Adrenal gland (tissue), 12 donors: Measurements from ENCODE around the gene C2CD2L. TPM values are rescaled to one million over a fixed set of nuclear protein-coding genes. Genes with fewer than 3 reads are reported as not detected.

Experiments
- DNase-seq, 7 donors: peaks; one replicate each; pipeline ENCODE4 v3.0.0-alpha.2; 2019 to 2020
- H3K27ac ChIP-seq, 5 donors: fragments of 200-600 bp; sonication (generic) in 4 of 5; 1 replicate in 3 of 5; 2 replicates in 2 of 5; pipeline versions ENCODE4 v1.5.1 to v1.8.0; 2016 to 2020; ENCODE audit warnings: mild to moderate bottlenecking in 1 of 5
- H3K27me3 ChIP-seq: fragments of 200-600 bp; 2 replicates; pipeline ENCODE4 v1.8.0; 2021
- H3K36me3 ChIP-seq, 2 donors: fragments of 200-600 bp; replicated peaks in 1 of 2; 1 replicate in 1 of 2; 2 replicates in 1 of 2; pipeline versions ENCODE4 v1.5.1 to v1.8.0; 2018 to 2022
- H3K4me1 ChIP-seq, 2 donors: fragments of 200-600 bp; replicated peaks in 1 of 2; 1 replicate in 1 of 2; 2 replicates in 1 of 2; pipeline versions ENCODE4 v1.5.1 to v1.8.0; 2018 to 2021
- H3K4me3 ChIP-seq, 4 donors: fragments of 200-600 bp; sonication (generic) in 3 of 4; one replicate each; pipeline ENCODE4 v1.5.1; 2016 to 2018
- H3K9me3 ChIP-seq, 3 donors: fragments of 200-600 bp; sonication (generic) in 1 of 3; replicated peaks in 1 of 3; 1 replicate in 2 of 3; 2 replicates in 1 of 3; pipeline versions ENCODE4 v1.5.1 to v1.8.0; 2016 to 2021
- POLR2A ChIP-seq, 2 donors: fragments of 450-650 bp; IDR thresholded peaks; one replicate each; pipeline ENCODE4 v1.6.1; 2017; ENCODE audit warnings: antibody characterized with exemption in 2 of 2, mild to moderate bottlenecking in 2 of 2, moderate library complexity in 1 of 2
- WGBS, 4 donors: extraction: QIAGEN DNeasy Blood & Tissue Kit in 2 of 4; methylation state at CpG; one replicate each; pipeline versions ENCODE4 v1.1.5 to v1.1.7; 2013 to 2017; 5-methylcytosine and 5-hydroxymethylcytosine counted together
- intact Hi-C, 2 donors: fragments of 100-400 bp; cut with DNase I; formaldehyde crosslinking; loops; one replicate each; pipeline versions ENCODE4 v1.14.1 to v1.15.0; 2022 to 2023
- polyA plus RNA-seq, 3 donors: library from polyadenylated mRNA; stranded (reverse); fragments of 200-250 nt in 2 of 3; fragments of 350-450 nt in 1 of 3; fragmentation: Illumina TruSeq in 1 of 3; extraction: RNeasy Lipid Tissue Mini Kit (QIAGEN cat#74804) in 1 of 3; gene quantifications; one replicate each; pipeline ENCODE4 v1.2.3, GENCODE V29; 2013 to 2014
- total RNA-seq, 9 donors: library from RNA; depleted of rRNA in 4 of 9; stranded (reverse); fragments of >200 nt in 4 of 9; fragments of 120-200 nt in 1 of 9; fragmentation: NEBNext Ultra II Directional in 1 of 9; extraction: Animal tissue kit (Norgen Biotek cat#: 25700) in 1 of 9; gene quantifications; one replicate each; pipeline versions ENCODE4 v1.1.0 to v1.2.4, GENCODE V29; 2013 to 2023
- TF ChIP-seq, protein P1 (sequence below), 6 experiments: fragments of 450-650 bp in 4 of 6; fragments of 200-600 bp in 2 of 6; sonication (generic) in 1 of 6; IDR thresholded peaks; 1 replicate in 5 of 6; 2 replicates in 1 of 6; pipeline versions ENCODE4 v1.5.1 to v1.8.0; 2016 to 2021; ENCODE audit warnings: antibody characterized with exemption in 6 of 6, mild to moderate bottlenecking in 2 of 6, moderate library complexity in 1 of 6
- donor health status: healthy with polysubstance abuse.
- donor health status: Bipolar disorder and iron deficiency.
- donor health status: DM: yes; HTN: yes; CAD: no.
- donor health status: DM: no; HTN: no; CAD: no.
- donor health status: DM: no; HTN: no; CAD: no.
- donor health status: DM: yes; HTN: yes; CAD: no.

The C2CD2L gene
- total and polyA plus RNA-seq, 12 donors = 4.5 to 15.8 (median 11.1) TPM

DNA sequence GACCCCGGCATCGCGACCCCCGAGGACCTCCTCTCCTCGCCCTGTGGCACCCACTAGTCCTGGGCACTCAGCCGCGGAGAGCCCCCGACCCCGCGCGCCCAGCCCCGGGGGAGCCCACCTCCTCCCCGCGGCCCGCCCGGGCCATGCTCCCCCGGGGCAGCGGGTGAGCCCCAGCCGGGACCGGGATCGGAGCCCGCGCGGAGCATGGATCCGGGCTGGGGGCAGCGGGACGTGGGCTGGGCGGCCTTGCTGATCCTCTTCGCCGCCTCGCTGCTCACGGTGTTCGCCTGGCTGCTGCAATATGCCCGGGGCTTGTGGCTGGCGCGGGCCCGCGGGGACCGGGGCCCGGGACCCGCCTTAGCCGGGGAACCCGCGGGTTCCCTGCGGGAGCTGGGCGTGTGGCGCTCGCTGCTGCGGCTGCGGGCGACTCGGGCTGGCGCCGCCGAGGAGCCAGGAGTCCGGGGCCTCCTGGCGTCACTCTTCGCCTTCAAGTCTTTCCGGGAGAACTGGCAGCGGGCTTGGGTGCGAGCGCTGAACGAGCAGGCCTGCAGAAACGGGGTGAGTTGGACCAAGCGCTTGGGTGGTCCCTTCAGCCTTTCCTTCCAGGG, 498 bp downstream of the C2CD2L start:
- peak in 1 of 7 donors; percentile 19 for DNase-seq
- peak overlapping the region; percentile 21 to 95 (median 68) for H3K4me3 ChIP-seq
- H3K27ac ChIP-seq = peak overlapping the region in 4 of 5 donors; percentile 33 to 71 (median 60)
- H3K9me3 ChIP-seq = no peaks in the 10 kb centered on the region
- TF ChIP-seq, protein P1, sequence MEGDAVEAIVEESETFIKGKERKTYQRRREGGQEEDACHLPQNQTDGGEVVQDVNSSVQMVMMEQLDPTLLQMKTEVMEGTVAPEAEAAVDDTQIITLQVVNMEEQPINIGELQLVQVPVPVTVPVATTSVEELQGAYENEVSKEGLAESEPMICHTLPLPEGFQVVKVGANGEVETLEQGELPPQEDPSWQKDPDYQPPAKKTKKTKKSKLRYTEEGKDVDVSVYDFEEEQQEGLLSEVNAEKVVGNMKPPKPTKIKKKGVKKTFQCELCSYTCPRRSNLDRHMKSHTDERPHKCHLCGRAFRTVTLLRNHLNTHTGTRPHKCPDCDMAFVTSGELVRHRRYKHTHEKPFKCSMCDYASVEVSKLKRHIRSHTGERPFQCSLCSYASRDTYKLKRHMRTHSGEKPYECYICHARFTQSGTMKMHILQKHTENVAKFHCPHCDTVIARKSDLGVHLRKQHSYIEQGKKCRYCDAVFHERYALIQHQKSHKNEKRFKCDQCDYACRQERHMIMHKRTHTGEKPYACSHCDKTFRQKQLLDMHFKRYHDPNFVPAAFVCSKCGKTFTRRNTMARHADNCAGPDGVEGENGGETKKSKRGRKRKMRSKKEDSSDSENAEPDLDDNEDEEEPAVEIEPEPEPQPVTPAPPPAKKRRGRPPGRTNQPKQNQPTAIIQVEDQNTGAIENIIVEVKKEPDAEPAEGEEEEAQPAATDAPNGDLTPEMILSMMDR (IDR thresholded peaks at IDR 0.05) = no peak
- TF ChIP-seq POLR2A (IDR thresholded peaks at IDR 0.05) = no peak
- H3K4me1 ChIP-seq = peaks cover 20 to 34% of the 10 kb centered on the region in 2 donors
- intact Hi-C loops = no loop called here
- peaks cover 0 to 21% of the 10 kb centered on the region in 2 donors for H3K36me3 ChIP-seq
- WGBS, 4 donors = 0 to 1% (median 0%) methylated on average over 5 to 65 of the region's 65 CpGs
- H3K27me3 ChIP-seq = no peaks in the 10 kb centered on the region

DNA sequence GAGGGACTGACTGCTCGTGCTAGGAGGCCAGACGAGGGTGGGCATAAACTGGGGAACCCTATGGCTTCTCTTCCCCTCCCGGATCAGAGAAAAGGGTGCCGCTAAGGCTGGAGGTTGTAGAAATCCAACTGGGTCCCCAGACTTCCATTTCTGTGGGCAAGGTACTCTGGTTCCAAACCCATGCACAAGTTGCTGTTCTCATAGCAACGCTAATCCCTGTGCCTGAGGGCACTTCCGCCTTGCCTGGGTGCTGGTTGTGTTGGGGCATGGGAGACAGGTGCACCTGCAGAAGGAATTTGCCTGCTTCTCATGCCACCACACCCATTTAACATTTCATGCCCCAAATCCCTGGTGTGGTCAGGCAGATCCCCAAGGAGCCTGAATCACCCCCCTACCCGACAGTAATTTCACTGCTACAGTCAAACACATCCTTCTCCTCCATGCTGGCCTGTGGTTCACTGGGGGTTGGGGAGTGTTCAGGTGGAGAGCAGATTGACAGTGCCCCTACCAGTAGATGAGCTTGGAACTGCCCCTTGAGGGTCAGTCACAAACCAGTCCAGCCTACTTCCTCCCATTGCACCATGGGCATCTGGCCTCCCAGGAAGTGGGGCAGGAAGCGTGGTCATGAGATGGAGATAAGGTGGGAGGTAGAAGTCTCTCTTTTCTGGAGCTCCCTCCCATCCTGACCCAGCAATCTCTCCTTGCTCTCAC, 1.2 kb downstream of the C2CD2L start:
- DNase-seq = peak in 1 of 7 donors; percentile 13
- intact Hi-C loops = no loop called here
- H3K27ac ChIP-seq = peak overlapping the region in 2 of 5 donors; percentile 55 to 71
- H3K4me3 ChIP-seq = peak overlapping the region; percentile 21 to 95 (median 68)
- H3K36me3 ChIP-seq = peaks cover 0 to 26% of the 10 kb centered on the region in 2 donors
- 23 to 41% (median 29%) methylated on average over 5 to 8 of the region's 8 CpGs for WGBS, 4 donors
- TF ChIP-seq POLR2A (IDR thresholded peaks at IDR 0.05) = no peak
- TF ChIP-seq, protein P1 (IDR thresholded peaks at IDR 0.05) = no peak
- H3K9me3 ChIP-seq = no peaks in the 10 kb centered on the region
- H3K4me1 ChIP-seq = peaks cover 14 to 27% of the 10 kb centered on the region in 2 donors
- H3K27me3 ChIP-seq = no peaks in the 10 kb centered on the region

DNA sequence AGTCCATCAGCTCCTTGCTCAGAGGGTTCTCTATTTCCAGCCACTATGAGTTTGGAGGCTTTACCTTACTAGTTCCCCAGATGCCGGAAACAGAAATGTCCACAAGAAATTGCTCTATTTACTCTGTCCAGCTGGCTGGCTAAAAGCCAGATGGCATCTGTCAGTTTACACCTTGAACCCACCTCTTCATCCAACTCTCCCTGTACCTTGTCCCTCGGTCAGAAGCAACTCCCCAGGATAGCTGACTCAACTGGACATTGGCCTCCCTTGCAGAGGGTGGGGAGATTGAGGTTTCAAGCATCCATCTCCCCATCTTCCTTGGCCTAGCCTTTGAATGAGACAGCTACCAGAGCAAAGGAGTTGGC, 1.7 kb downstream of the C2CD2L start:
- peak overlapping the region in 1 of 4 donors; percentile 23 for H3K4me3 ChIP-seq
- H3K27me3 ChIP-seq = no peaks in the 10 kb centered on the region
- no peak overlapping the region for H3K27ac ChIP-seq
- no peaks in the 10 kb centered on the region for H3K9me3 ChIP-seq
- H3K4me1 ChIP-seq = peaks cover 14 to 27% of the 10 kb centered on the region in 2 donors
- intact Hi-C loops = no loop called here
- no peak for DNase-seq
- TF ChIP-seq, protein P1 (IDR thresholded peaks at IDR 0.05) = no peak
- TF ChIP-seq POLR2A (IDR thresholded peaks at IDR 0.05) = no peak
- WGBS, 4 donors = 88 to 96% (median 93%) methylated on average over 2 of the region's 2 CpGs
- peaks cover 0 to 30% of the 10 kb centered on the region in 2 donors for H3K36me3 ChIP-seq

DNA sequence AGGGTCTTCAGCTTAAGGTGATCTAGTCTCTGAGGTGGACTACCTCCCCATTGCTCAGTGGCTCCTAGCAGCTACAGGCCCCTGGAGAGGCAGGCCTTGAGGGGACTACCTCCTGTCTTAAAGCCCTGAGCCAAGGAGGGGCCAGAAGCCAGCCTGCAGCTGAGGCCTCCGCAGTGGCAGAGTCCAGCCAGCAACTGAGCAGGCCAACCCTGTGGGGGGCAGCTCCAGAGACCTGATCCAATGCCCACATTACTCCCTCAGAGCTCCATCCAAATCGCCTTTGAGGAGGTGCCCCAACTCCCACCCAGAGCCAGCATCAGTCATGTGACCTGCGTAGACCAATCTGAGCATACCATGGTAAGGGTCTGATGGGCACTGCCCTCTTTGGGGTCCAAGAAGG, 2.7 kb downstream of the C2CD2L start:
- intact Hi-C loops = no loop called here
- Histone ChIP-seq H3K27ac (no peak overlapping the region), H3K9me3 (no peaks in the 10 kb centered on the region), H3K27me3 (no peaks in the 10 kb centered on the region), H3K4me3 (no peak overlapping the region), H3K36me3 (peaks cover 0 to 40% of the 10 kb centered on the region in 2 donors), H3K4me1 (peaks cover 14 to 27% of the 10 kb centered on the region in 2 donors)
- no peak for TF ChIP-seq POLR2A (IDR thresholded peaks at IDR 0.05)
- TF ChIP-seq, protein P1 (IDR thresholded peaks at IDR 0.05) = no peak
- 93 to 94% methylated on average over 3 of the region's 3 CpGs; no CpG with 5 or more reads in 2 of the 4 donors for WGBS, 4 donors
- no peak for DNase-seq
